ENCODE measurements around the gene COX17. TPM values are rescaled to one million over a fixed set of nuclear protein-coding genes. Genes with fewer than 3 reads are reported as not detected.

Gene COX17
- total and polyA plus RNA-seq, 2 experiments from 2014 or later: 28.3 to 87.2 TPM

DNA sequence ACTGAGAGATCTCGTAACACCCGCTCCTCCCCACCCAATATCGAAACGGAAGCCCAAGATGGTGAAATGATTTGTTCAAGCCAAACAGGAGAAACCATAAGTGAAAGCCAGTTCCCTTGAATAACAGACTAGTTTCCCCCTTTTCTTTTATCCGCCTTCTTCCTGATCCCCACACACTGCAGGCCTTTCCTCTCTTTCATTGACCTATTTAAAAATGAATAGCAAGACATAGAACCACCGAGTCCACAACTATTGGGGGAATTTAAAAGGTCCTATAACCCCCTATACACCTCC lies 382 bp upstream of the COX17 start:
- 26% methylated on average over 6 of the region's 6 CpGs for WGBS (ENCODE audit: low lambda C conversion rate, missing lambda C conversion rate)
- no peak for TF ChIP-seq EZH2phosphoT487 (IDR thresholded peaks at IDR 0.05; ENCODE audit: low read depth, severe bottlenecking, unreplicated experiment)
- no peak for TF ChIP-seq CTCF (IDR thresholded peaks at IDR 0.05; ENCODE audit: poor library complexity)
- no peak for DNase-seq (ENCODE audit: low spot score)

DNA sequence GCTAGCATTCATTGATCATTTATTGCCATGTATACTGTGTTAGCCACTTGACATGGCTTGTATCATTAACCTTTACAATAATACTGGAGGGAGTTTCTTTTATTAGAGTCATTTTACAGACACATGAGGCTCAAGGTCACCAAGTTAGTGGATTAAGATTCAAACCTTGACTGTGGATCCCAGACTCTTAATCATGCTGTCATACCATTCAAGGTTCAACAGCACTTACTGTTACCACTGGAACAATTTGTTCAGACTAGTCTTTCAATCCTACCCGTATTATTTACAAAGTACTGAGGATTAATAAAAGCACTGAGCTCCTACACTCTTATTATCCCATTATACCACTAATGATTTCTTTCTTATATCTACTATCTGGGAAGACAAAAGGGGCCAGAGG lies 1.2 kb downstream of the COX17 start:
- H4K20me1 ChIP-seq (ENCODE audit: insufficient read depth, poor library complexity, severe bottlenecking): no peaks in the 10 kb centered on the region
- 58% methylated on average over 1 of the region's 1 CpG for WGBS (ENCODE audit: low lambda C conversion rate, missing lambda C conversion rate)
- H3K9me3 ChIP-seq (ENCODE audit: low read depth): no peaks in the 10 kb centered on the region
- peak overlapping the region; percentile 64 for H3K4me3 ChIP-seq
- H3K27me3 ChIP-seq: no peaks in the 10 kb centered on the region
- TF ChIP-seq EZH2phosphoT487 (IDR thresholded peaks at IDR 0.05; ENCODE audit: low read depth, severe bottlenecking, unreplicated experiment): no peak
- no peak for TF ChIP-seq EZH2 (IDR thresholded peaks at IDR 0.05; ENCODE audit: borderline replicate concordance)
- no peak for TF ChIP-seq CTCF (IDR thresholded peaks at IDR 0.05; ENCODE audit: poor library complexity)
- peaks cover 3% of the 10 kb centered on the region for H3K36me3 ChIP-seq (replicated peaks; ENCODE audit: insufficient read depth, low read depth)
- H3K27ac ChIP-seq: peak overlapping the region; percentile 90
- H3K4me2 ChIP-seq: peak overlapping the region; percentile 89
- H3K4me1 ChIP-seq (ENCODE audit: insufficient read depth): peaks cover 5% of the 10 kb centered on the region
- H3K79me2 ChIP-seq: peaks cover 30% of the 10 kb centered on the region
- peak overlapping the region; percentile 22 for H2AFZ ChIP-seq
- DNase-seq (ENCODE audit: low spot score): no peak
- no peaks in the 10 kb centered on the region for H3K9me2 ChIP-seq (replicated peaks; ENCODE audit: insufficient read depth)

More for the DNA sequence above, 382 bp upstream of the COX17 start:
- peak overlapping the region; percentile 70 for H3K27ac ChIP-seq
- no peaks in the 10 kb centered on the region for H3K27me3 ChIP-seq
- peaks cover 5% of the 10 kb centered on the region for H3K4me1 ChIP-seq (ENCODE audit: insufficient read depth)
- no peaks in the 10 kb centered on the region for H3K36me3 ChIP-seq (replicated peaks; ENCODE audit: insufficient read depth, low read depth)
- no peaks in the 10 kb centered on the region for H3K9me3 ChIP-seq (ENCODE audit: low read depth)
- peak overlapping the region; percentile 66 for H3K4me2 ChIP-seq
- no peaks in the 10 kb centered on the region for H3K9me2 ChIP-seq (replicated peaks; ENCODE audit: insufficient read depth)
- peak overlapping the region; percentile 70 for H2AFZ ChIP-seq
- no peak overlapping the region for H3K4me3 ChIP-seq
- no peaks in the 10 kb centered on the region for H4K20me1 ChIP-seq (ENCODE audit: insufficient read depth, poor library complexity, severe bottlenecking)
- H3K79me2 ChIP-seq: peaks cover 20% of the 10 kb centered on the region

DNA sequence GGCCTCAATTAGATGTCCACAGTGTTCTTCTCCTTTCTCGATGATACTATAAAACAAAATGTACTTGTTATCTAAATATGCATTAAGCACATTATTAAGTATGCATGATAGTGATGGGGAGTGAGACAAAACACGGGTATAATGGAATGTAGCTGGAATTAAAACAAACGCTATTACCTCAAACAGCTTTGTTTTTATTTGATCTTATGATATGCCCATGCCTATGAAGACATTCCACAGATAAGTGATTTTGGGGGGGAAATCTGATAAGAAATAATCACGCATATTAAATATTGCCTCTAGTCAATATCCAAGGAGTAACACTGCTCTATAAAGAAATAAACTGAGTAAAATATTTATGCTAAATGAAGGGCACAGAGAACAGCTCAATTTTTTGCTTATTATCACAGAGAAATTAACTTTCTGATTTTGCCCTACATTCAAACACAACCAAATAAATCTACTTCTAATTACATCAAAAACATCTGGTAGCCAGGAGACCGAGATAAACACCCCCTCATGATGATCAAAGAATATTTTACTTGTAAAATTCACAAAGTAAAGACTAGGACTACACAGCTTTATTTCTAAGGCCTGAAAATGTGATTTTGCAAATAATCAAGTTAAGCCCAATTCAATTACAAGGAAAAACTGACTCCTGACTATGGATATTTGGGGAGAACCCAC lies 1.9 kb downstream of the COX17 start:
- TF ChIP-seq EZH2phosphoT487 (IDR thresholded peaks at IDR 0.05; ENCODE audit: low read depth, severe bottlenecking, unreplicated experiment) (no peak), EZH2 (IDR thresholded peaks at IDR 0.05; ENCODE audit: borderline replicate concordance) (no peak), CTCF (IDR thresholded peaks at IDR 0.05; ENCODE audit: poor library complexity) (no peak)
- DNase-seq (ENCODE audit: low spot score): no peak
- Histone ChIP-seq H3K9me2 (replicated peaks; ENCODE audit: insufficient read depth) (no peaks in the 10 kb centered on the region), H3K27me3 (no peaks in the 10 kb centered on the region), H3K4me1 (ENCODE audit: insufficient read depth) (peaks cover 5% of the 10 kb centered on the region), H4K20me1 (ENCODE audit: insufficient read depth, poor library complexity, severe bottlenecking) (no peaks in the 10 kb centered on the region), H3K79me2 (peaks cover 30% of the 10 kb centered on the region), H2AFZ (no peak overlapping the region), H3K36me3 (replicated peaks; ENCODE audit: insufficient read depth, low read depth) (peaks cover 3% of the 10 kb centered on the region), H3K4me3 (no peak overlapping the region), H3K4me2 (peak overlapping the region; percentile 89), H3K9me3 (ENCODE audit: low read depth) (no peaks in the 10 kb centered on the region), H3K27ac (peak overlapping the region; percentile 90)
- 61% methylated on average over 5 of the region's 5 CpGs for WGBS (ENCODE audit: low lambda C conversion rate, missing lambda C conversion rate)
